ENCODE data around the gene ESPNL.
A peak's percentile ranks its signal among the peaks of the same experiment; 100 is the strongest.

The ESPNL gene

DNA sequence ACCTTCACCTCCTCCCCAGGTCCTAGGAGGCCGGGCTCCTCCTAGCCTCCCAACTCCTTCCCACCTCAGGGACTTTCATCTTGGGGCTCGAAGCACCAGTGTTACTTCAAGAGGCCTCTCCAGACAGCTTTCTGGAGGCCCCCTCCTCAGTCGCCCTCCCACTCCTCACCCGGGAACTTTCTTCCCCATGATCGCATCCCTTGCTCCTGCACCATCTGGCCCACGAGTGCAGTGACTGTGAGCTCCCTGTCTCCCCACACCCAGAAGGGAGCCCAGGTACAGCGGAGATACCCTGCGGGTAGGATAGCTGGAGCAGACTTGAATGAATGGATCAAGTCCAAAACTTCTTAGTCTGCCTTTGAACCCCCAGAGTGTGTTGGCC is 64.8 kb downstream of the ESPNL start:
- DNase-seq (ENCODE audit: low read depth), result no peak
- no peak overlapping the region for H3K4me3 ChIP-seq (replicated peaks; ENCODE audit: low read depth, low read length)
- TF ChIP-seq, protein P1, sequence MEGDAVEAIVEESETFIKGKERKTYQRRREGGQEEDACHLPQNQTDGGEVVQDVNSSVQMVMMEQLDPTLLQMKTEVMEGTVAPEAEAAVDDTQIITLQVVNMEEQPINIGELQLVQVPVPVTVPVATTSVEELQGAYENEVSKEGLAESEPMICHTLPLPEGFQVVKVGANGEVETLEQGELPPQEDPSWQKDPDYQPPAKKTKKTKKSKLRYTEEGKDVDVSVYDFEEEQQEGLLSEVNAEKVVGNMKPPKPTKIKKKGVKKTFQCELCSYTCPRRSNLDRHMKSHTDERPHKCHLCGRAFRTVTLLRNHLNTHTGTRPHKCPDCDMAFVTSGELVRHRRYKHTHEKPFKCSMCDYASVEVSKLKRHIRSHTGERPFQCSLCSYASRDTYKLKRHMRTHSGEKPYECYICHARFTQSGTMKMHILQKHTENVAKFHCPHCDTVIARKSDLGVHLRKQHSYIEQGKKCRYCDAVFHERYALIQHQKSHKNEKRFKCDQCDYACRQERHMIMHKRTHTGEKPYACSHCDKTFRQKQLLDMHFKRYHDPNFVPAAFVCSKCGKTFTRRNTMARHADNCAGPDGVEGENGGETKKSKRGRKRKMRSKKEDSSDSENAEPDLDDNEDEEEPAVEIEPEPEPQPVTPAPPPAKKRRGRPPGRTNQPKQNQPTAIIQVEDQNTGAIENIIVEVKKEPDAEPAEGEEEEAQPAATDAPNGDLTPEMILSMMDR (IDR thresholded peaks at IDR 0.05; ENCODE audit: low read length, missing control alignments), result no peak

DNA sequence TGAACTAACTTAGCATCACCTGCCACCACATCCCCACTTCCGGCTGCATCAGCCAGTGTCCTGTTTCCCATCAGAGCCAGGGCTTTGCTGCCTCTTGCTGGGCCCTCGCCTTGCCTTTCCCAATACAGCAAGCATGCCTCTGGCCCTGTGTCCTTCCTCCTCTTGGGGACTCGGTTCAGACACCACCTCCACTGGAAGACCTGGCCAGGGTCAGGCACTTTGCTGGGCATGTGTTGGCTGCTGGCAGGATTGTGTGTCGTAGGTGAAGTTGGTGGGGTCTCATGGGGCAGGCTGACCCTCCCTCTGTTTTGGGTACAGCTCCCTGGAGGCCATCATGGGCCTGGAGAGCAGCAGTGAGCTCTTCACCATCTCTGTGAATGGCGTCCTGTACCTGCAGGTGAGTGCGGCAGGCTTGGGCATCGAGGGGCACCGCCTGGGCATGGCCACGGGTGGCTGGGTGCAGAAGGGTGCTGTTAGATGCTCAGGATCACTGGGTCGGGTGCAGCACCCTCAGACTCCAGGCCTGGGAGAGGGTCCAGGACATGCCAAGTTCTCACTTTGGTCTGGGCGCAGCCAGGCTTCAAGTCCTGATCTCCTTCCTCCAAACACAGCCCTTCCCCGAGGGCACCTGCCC is 65.3 kb downstream of the ESPNL start:
- TF ChIP-seq, protein P1 (IDR thresholded peaks at IDR 0.05; ENCODE audit: low read length, missing control alignments), result no peak
- no peak overlapping the region for H3K4me3 ChIP-seq (replicated peaks; ENCODE audit: low read depth, low read length)
- no peak for DNase-seq (ENCODE audit: low read depth)

DNA sequence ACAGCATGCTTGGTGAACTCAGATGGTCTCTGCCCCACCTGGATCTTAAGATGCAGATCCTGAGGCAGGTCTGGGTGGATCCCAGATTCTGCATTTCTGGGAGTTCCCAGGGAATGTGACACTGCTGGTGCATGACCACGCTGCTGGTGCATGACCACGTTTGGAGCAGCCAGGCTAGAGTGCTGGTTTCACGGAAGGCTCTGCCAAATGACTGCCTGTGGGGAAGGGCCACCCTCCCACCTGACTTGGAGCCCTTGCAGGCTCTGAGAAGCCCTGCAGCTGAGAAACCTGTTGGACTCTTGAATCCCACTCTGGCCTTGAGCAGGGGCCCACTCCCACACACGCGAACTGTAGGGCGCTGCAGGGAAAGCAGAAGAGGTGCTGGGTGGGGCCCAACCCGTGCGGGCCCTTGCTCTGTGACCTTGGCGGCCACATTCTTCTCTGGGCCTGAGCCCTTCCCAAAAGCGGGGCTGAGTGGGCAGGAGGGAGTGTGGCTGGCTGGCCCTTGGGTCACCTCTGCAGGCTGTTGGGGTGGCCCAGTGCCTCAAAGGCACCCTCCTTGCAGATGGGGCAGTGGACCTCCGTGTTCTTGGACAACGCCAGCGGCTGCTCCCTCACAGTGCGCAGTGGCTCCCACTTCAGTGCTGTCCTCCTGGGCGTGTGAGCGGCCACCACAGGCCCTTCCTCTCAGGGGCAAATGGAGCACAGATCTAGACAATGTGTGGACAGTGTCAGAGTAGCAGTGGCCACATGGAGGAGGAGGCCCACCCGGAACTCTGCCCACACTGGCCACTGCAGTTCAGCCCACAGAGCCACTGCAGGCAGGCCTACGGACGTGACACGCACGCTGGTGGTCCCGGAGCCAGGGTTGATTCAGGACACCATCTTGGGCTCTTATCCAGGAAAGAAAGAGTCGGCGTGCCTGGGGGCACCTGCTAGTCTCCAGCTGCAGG is 66.5 kb downstream of the ESPNL start:
- no peak for DNase-seq (ENCODE audit: low read depth)
- no peak overlapping the region for H3K4me3 ChIP-seq (replicated peaks; ENCODE audit: low read depth, low read length)
- TF ChIP-seq, protein P1 (IDR thresholded peaks at IDR 0.05; ENCODE audit: low read length, missing control alignments), result no peak

DNA sequence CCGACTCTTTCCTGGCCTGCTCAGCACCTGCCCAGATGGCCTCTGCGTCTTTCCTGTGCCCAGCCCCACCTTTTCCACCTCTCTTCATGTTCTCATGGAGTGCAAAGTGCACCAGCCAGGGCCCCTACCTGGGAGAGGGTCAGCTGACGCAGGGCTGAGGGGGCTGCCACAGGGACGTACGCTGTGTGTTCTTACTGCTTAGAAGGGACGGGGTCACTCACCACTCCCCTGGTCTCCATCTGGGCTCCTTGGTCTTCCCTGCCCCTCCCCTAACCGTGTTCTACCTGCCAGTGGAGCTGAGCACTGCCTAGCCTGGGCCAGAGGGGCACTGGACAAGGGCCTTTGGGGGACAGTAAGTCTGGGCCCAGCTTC is 67.2 kb downstream of the ESPNL start:
- H3K4me3 ChIP-seq (replicated peaks; ENCODE audit: low read depth, low read length), result no peak overlapping the region
- no peak for DNase-seq (ENCODE audit: low read depth)
- TF ChIP-seq, protein P1 (IDR thresholded peaks at IDR 0.05; ENCODE audit: low read length, missing control alignments), result no peak

DNA sequence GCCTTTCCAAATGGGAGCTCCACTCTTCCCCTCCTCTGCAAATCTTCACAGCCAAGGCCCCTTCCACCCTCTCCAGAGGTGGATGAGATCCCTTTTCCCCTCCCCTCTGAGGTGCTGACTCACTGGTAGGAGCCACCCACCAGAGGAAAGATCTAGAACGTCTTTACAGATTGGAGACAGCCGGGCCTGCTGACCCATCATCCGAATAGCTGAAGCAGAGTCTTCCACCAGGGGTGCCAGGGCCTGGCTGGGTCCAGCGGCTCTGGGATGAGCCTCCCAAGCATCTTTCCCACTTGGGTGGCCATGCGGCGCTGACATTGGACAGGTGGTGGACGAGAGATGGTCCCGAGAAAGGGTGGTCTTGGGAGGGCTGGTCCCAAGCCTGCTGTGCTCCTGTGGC is 67.6 kb downstream of the ESPNL start:
- no peak overlapping the region for H3K4me3 ChIP-seq (replicated peaks; ENCODE audit: low read depth, low read length)
- TF ChIP-seq, protein P1 (IDR thresholded peaks at IDR 0.05; ENCODE audit: low read length, missing control alignments), result no peak
- peak; percentile 31 for DNase-seq (ENCODE audit: low read depth)

DNA sequence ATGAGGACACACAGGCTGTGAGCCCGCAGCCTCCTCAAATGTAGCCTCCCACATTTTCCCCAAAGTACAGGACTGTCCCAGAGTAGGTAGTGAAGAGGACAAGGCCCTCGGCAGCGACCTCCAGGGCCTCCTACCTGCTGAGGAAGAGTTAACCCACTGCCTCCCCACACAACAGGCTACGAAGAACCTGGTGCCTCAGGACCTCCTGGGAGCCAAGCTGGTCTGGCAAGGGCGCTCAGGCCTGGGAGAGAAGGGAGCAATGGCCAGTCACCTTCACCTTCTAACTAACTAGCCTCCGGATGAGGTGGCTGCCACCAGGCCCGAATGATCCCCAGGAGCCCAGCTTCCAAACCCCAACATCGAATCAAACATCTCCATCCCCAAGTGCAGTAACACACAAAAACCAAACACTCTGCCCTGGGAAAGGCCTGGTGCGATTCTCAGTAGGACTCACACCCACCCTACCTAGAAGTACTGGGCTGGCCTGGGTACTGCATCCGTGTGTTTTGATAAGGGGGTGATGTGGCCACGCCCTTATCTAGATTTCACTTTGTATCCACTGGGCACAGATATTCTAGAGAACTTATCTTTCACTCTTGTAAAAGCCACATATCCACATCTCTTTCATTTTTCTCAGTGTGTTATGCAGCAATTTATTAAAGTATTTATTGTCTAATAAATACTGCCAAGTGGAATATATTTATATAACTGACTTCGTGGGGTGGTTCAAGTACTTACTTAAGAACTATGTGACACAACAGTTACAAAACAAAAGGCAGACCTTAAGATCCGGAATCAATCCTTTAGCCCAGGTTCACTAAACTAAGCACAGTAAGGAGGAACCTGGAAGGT is 68.3 kb downstream of the ESPNL start:
- TF ChIP-seq, protein P1 (IDR thresholded peaks at IDR 0.05; ENCODE audit: low read length, missing control alignments), result no peak
- DNase-seq (ENCODE audit: low read depth), result no peak
- H3K4me3 ChIP-seq (replicated peaks; ENCODE audit: low read depth, low read length), result no peak overlapping the region
